Measurements from ENCODE around the gene NT5C1A. TPM values are rescaled to one million over a fixed set of nuclear protein-coding genes. Genes with fewer than 3 reads are reported as not detected.
A peak's percentile ranks its signal among the peaks of the same experiment; 100 is the strongest.

The NT5C1A gene
- total RNA-seq, 1 experiment from 2014 or later = not detected

DNA sequence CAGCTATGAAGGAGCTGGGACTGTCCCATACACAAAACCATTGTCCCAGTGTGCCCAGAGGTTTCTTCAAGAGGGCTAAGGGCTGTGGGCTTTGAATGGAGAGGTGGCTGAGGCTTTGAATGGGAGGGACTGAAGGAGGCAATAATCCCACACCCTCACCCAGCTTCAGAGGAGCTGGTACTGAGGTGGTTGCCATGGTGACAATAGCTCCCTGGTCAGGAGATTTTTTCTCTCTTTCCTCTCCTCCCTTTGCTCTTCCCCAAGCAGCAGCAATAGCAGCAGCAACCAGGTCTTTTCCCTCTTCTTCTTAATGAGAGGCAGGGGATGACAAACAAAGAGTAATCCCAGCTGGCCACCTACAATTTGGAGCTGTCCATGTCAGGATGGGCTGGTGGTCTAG is 17.7 kb upstream of the NT5C1A start:
- no peak for DNase-seq (ENCODE audit: low read depth)

DNA sequence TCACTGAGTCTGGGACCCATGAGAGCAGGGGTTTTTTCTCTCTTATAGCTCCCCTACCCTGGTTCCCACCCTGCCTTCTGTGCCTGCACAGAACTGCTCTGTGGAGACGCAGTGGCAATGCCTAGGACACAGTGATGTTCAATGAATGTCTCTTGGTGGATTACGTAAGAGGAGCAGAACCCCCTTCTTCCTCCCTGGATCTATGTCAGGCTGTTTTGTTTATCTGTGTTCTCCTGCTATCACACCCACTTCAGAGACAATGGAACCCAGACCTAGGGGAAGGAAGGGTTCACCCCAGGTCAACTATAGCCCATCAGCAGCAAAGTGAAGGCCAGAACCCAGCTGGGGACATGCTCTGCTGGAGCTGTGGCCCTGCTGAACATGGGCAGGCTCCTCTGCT is 17.3 kb upstream of the NT5C1A start:
- no peak for DNase-seq (ENCODE audit: low read depth)

DNA sequence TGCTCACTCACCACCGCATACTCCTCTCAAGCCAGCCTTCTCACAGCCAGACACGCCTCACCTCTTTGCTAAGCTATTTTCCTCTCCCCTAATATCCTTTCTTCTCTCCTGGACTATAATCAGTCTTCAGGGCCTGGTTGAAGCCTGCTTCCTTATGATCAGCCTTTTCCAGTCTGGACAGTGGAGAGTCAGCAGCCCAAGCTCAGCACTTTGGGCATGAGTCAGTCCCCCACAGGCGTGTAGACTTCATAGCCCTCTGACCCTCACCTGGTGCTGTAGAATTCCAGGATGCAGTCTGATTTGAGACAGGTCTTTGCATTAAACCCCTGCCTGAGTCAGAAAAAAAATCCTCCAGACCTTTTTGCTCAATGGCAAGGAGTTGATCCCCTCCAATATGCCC is 16.8 kb upstream of the NT5C1A start:
- DNase-seq (ENCODE audit: low read depth) = peak; percentile 72

DNA sequence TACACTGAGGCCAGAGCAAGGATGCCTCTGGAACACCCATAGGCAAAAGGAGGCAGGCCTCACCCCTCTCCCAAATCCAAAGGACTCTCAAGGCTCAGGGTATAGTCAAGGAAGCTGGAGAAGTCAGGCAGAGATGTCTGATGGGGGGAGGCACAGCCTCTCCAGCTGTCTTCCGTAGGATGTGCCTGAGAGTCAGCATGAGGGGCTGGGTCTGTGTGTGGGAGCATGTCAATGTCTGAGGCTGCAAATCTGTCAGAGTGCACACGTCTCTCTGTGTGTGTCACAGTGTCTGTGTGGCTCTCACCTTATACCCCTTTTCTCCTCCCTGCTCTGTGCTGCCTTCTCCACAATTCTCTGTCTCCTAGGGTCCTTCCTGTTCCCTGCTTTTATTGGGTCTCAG is 15.3 kb upstream of the NT5C1A start:
- no peak for DNase-seq (ENCODE audit: low read depth)

DNA sequence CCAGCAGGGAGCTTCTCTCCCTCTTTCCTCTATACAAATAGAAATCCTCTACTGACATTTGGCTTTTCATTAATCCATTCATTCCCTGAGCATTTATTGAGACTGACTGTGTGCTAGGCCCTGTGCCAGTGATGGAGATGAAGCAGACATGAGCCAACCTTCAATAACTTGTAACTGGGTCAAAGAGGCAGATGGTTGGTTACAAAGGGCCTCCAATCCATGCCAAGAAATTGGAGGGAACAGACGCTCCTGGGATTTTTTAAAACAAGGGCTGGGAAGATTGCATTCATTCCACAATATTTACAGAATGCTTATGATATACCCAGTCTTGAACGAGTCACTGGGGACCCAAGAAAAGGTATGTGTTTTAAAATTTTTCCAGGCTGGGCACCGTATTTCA is 13.2 kb upstream of the NT5C1A start:
- no peak for DNase-seq (ENCODE audit: low read depth)

DNA sequence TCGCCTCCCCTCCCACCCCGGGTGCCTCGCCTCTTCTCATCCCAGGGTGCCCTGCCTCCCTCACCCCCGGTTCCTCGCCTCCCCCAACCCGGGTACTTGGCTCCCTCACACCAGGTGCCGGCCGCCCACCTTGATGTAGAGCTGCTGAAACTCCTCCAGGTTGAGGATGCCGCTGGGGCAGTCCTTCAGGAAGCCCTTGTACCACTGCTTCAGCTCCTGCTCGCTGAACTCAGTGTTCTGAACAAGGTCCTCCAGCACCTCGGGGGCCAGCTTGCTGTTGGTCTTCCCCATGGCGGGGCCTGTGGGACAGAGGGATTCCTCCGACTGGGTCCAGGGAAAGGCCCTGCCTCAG is 12.4 kb upstream of the NT5C1A start:
- no peak for DNase-seq (ENCODE audit: low read depth)

DNA sequence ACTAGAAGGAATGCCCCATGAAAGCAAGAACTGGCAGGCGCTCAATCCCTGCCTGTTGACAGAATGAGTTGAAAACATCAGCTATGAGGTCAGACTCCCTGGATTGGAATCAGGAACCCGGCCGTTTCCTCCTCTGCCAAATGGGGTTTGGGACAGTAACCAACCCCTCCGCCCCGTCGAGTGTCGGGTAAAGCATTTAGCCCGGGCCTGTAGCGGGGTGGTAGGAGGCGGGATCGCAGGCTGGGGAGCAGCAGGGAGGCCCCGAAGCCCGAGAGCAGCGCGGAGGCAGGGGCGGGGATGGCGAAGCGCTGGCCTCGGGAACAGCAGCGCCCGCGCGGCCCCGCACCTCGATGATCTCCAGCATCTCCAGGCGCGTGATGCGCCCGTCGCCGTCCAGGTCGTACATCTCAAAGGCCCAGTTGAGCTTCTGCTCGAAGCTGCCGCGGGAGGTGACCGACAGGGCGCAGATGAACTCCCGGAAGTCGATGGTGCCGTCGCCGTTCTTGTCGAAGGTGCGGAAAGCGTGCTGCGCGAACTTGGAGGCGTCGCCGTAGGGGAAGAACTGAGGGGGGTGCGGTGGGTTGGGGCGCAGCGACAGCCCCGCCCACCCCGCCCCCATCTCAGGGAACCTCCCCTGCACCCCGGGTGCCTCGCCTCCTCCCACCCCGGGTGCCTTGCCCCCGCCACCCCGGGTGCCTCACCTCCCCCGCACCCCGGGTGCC is 11.8 kb upstream of the NT5C1A start:
- DNase-seq (ENCODE audit: low read depth) = no peak

DNA sequence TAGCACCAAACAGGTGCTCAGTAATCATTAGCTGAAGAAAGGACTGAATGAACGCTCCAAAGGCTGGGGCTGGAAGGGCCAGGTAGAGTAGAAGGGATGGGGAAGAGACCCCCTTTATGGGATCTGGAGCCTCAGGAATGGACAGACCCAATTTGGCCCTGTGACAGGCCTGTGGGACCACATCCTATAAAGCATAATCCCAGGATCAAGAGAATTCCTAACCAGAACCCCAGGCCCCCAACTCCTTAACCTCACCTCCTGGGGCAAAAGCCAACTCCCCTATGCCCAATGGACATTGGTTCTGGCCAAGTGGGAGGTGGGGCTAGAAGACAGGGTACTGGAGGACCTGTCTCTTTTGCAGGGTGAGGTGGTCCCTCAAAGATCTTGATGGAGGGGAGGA is 10.1 kb upstream of the NT5C1A start:
- DNase-seq (ENCODE audit: low read depth) = no peak

DNA sequence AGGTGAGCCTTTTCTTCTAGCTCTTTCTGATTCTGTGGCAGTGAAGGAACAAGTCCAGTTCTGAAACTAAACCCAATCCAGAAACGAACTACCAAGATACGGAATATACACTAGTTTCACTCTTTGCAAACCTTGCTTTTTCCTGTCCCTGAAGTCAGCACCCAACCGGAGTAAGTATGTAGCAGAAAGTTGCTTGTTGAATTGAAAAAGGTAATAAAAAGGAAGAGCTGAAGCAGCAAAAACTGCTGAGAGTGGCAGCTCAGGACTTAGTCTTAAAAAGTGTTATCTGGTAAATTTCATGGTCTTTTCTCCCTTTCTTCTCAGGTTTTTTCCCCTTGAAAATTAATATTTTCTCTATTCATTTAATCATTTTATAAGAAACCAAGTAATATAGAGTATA is 9.4 kb upstream of the NT5C1A start:
- DNase-seq (ENCODE audit: low read depth) = no peak

DNA sequence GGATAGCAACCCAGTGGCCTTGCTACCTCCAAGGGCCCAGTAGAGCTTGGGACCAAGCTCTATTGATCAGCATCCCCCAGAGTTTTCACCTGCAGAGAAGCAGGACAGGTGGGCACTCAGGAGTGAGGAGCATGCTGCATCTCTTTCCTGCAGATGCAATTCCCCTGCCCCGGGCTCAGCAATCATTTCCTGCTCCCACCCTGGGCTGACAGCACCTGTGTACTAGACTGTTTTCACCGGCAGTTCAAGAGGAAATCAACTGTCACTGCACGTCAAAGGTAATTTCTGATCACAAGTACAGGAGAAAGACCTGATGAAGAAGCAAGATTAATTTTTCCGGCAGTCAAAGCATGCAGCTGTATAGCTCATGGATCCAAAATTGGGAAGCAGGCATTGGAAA is 8.8 kb upstream of the NT5C1A start:
- no peak for DNase-seq (ENCODE audit: low read depth)

DNA sequence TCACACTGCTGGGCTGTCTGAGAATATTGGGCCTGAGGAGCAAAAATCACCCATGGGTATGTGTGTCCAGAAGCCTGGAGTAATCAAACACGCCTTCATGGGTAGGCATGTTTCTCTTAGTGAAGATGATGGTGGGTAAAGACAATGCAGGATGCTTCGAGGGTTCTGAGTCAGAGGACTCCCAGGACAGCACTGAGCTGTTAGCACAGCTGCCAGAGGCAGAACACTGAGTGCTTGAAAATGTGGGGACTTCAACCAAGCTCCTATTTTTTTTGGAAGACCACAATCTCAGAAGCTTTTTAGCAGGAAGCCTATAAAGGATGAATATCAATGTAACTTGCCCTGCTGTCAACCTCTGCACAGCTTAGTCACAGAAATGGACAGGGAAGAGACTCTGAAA is 7.9 kb upstream of the NT5C1A start:
- DNase-seq (ENCODE audit: low read depth) = peak; percentile 32

DNA sequence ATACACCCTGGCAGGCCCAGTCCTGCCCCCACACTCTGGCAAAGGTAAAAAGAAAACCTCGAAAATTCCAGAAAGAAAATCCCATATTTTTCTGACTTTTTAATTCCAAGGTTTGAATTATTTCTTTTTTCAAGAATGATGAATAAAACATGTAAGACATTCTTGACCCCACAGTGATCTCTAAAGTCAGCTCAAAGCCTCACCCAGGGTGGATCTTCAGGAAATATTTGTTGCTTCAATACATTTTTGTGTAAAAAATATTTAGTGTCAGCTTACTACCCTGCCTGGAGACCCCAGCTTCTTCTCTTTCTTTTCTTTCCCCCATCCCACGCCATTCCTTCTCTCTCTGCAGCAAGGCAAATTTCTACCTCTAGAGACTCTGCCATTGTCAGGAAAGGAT is 7.0 kb upstream of the NT5C1A start:
- DNase-seq (ENCODE audit: low read depth) = no peak

DNA sequence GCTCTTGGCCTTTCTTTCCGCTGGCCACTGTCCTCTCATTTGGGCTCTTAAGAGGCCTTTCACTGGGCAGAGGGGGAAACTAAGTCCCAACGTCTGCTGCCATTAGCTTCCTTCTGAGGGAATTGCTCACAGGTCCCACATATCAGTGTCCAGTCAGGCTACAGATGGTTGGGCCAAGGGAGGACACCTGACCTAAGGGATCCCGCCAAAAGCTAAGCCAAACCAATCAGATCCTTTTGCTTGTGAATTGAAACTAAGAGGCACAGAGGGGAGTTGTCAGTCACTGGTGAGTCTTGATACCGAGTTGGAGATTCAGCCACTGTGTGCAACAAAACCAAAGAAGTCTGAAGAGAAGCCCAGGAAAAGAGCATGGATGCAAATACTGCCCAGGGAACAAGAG is 5.7 kb upstream of the NT5C1A start:
- DNase-seq (ENCODE audit: low read depth) = no peak

DNA sequence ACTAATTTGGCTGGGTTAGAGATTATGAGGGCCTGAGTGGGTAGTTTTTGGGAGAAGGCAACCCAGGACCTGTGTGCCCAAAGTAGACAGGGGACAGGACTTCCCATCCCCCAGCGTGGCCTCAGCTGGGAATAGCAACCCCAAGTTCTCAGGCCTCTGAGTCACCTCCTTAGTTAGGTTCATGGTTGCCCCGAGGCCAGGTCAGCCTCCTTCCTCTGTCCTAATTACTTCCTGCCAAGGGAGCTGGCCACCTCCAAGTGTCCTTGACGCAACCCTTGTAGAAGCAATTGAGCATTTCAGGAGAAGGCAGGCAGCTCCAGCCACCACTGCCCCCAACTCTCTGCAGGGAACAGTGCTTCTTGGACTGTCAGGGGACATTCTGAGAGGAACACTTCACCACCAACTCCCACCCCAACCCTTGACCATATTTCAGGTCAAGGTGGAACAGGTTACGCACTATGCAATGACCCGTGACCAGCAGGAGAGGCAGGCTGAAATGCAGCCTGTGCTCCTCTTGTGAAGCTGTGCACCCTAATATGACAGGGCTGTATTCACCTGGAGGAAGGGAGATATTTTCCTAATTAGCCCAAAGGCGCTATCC is 5.1 kb upstream of the NT5C1A start:
- DNase-seq (ENCODE audit: low read depth) = peak; percentile 94

DNA sequence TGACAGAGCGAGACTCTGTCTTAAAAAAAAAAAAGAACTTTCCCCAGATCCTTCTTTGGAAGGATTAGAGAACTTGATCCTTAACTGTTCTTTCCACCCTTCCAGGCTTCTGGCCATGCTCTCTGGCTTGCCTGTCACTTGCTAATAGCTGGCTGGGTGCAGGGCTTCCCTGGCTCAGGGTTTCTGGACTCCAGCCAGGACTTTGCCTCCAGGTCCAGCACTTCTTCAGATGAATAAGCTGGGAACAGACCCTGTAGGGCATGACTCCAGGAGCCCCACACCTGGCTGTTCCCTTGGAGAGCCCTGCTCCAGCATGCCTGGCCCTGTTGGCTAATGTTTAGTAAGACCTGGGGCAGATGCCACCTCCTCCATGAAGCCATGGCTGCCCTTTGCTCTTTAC is 3.3 kb upstream of the NT5C1A start:
- DNase-seq (ENCODE audit: low read depth) = peak; percentile 66

DNA sequence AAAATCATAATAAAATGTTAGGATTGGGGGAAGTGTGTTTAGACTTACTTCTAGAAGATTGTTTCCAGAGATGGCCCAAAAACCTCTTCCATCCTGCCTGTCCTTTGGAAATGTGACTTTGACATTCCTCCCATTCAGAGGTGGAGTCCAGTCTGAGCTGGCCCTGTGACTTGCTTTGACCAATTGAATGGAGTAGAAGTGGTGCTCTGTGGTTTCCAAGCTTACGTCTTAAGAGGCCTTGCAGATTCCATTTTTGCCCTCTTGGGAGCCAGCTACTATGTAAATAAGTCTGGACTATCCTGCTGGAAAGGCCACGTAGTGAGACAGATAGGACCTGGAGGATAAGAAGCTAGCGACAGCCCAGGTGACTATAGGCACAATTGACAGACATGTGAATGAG is 1.3 kb upstream of the NT5C1A start:
- DNase-seq (ENCODE audit: low read depth) = no peak

DNA sequence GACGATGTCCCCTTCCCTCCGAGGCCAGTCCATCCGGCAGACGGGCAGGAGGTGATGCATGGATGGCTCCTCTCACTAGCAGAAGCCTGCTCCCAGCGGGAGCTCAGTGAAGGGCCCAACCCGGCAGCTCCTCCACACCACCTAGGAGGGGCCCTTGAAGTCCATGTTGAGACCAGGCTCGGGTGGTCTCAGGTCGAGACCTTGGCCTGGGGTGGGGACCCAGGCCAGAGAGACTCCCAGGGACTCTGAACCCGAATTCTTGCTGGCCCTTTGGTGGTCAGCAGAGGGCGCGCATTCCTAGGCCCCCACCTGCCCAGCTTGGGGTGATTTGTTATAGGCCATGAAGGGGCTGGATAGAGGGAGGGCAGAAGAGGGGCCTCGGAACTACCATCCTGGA is 642 bp upstream of the NT5C1A start:
- no peak for DNase-seq (ENCODE audit: low read depth)

DNA sequence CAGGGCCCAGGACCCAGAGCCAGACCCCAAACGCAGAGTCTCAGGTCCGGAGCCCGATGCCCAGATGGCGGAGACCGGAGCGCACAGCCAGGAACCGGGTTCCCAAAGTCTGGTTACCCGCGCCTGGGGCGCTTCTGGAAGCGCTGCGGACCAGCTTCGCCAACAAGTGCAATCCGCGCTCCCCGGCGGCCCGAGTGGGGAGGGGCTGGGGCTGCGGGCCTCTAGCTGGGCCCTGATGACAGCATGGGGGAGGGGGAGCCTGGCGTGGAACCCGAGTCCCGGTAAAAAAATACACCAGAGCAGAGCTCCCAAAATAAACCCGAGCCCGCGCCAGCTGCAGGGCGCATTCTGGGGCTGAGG is 494 bp downstream of the NT5C1A start:
- DNase-seq (ENCODE audit: low read depth) = no peak

DNA sequence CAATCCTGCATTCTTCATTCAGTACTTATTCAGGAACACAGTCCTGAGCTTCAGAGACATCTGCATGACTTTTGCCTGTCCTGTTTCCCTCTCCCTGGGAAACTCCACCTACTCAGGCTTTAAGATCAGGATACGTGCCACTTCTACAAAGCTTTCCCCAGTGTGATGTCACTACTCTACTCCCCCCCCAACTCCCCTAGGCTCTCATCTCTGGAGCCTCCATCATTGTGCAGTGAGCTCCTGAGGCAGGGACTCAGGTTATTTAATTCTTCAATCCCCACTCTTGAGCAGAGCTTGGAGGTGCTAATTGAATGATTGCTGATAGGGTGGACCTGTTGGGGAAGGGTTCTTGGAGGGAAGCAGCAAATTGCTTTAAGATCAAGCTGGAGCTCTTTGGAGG is 1.2 kb downstream of the NT5C1A start:
- no peak for DNase-seq (ENCODE audit: low read depth)

DNA sequence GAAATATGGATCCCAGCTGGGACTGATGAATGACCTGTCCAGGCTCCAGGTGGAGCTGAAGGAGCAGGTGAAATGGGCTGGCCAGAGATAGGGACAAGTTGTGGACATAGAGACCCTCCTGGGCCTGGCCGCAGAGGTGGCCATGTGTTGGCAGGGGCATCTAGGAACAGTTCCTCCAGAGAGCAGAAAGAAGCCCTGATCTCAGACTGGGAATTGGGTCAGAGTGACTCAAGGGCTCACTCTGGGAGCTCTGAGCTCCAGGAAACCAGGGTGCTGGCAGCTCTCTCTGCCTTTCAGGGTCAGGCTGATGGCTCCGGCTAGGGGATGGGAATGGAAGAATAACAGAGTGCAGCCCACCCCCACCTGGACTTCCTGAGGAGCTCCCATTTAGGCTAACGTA is 3.0 kb downstream of the NT5C1A start:
- DNase-seq (ENCODE audit: low read depth) = no peak

DNA sequence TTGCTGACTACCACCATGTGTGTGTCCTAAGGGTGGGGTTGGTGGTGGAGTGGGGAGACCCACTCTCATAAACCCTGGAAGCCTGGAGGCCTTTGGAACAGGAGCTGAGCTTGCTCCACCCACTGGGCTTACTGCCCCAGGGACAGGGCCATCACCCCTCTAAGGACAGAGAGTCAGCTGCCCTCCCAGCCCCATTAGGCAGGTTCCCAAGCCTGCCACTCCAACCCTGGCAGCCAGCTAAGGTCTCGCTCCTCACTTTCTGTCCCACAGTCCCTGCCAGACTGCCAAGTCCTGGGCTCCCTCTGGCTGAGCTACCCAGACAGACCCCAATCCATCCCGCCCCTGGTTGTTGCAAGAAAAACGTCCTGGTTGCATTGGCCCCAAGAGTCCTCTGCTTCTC is 3.8 kb downstream of the NT5C1A start:
- DNase-seq (ENCODE audit: low read depth) = no peak

DNA sequence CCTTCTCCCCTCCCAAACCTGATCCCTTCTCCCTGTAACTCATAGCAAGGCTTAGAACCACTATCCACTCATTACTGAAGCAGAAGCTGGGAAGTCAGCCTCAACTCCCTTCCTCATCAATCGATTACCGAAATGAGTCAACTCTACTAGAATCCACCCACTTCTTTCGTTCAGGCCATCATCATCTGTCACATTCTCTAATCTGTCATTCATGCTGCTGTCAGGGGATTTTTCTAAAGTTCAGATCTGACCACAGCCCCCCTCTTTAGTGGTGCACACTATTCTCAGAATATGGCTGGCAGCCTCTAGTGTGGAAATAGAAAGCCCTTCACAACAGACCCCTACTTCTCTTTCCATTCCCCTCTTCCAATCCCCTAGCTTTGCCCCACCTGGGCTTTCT is 5.1 kb downstream of the NT5C1A start:
- no peak for DNase-seq (ENCODE audit: low read depth)

DNA sequence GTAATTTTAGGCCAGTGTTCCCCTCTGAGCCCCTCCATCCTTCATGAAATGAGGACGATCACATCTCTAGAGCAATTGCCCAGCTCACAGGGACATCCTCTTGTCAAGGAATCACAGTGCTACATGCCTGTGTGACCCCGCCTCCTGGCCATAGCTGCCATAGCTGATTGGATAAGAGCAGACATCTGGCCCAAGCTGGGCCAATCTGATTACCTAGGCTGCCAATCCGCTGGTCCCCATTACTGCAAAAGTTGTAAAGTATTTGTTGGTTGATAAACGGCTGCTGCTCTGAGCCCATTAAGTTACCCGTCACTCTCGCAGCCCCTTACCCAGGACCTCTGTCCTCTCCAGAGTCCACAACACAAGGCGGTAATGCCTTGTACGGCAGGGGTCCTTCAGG is 8.3 kb downstream of the NT5C1A start:
- DNase-seq (ENCODE audit: low read depth) = no peak

DNA sequence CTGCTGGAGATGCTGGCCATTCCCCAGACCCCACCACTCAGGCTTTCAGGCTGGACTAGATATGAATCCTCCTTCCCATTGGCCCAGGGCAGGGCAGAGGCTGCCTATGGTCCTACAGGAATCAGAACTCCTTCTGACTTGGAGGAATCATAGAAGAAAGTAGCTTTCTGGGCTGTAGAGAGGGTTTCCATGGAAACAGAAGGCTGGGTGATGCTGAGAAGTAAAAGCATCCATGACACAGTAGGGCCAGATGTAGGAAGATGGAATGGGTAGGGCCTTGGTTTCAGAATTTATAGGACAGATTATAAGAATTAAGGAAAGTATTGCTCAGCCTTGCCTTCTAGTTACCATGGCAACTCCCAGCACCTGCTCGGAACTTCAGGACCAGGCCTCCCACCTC is 9.0 kb downstream of the NT5C1A start:
- DNase-seq (ENCODE audit: low read depth) = no peak

All from M059J (cell line).